CD4-positive, alpha-beta T cell (primary cell): ENCODE data around the gene TLK1. TPM values are rescaled to one million over a fixed set of nuclear protein-coding genes. Genes with fewer than 3 reads are reported as not detected.

Experiments used
- ATAC-seq: fragments of 200-7000 bp; cut with Tn5 transposase; one replicate; pipeline ENCODE4 v1.10.0; 2022; ENCODE audit warnings: mild to moderate bottlenecking; ENCODE audit not compliant: poor library complexity
- CTCF ChIA-PET: fragments of 350-600 bp; sonication (Branson Sonifier 250); formaldehyde crosslinking; loops from one replicate; lab custom pipeline; 2021; ENCODE audit warnings: antibody characterized with exemption, inconsistent platforms; lab: Charles Lee
- POLR2A ChIA-PET: fragments of 350-600 bp; sonication (Branson Sonifier 250); formaldehyde crosslinking; loops from one replicate; lab custom pipeline; 2021; ENCODE audit warnings: antibody characterized with exemption, inconsistent platforms; lab: Charles Lee
- DNase-seq, 14 experiments: peaks; one replicate each; pipeline ENCODE4 v3.0.0-alpha.2; 2013 to 2020; ENCODE audit warnings: mixed read lengths in 2 of 14
- H3K27ac ChIP-seq, 2 donors: one replicate each; pipeline versions ENCODE4 v1.5.1 to v1.7.0; 2013; ENCODE audit warnings: low read length in 2 of 2, low read depth in 1 of 2, mild to moderate bottlenecking in 1 of 2
- H3K27me3 ChIP-seq, 2 experiments: 1 replicate in 1 of 2; 2 replicates in 1 of 2; pipeline versions ENCODE4 v1.6.1 to v1.7.0; 2013; ENCODE audit warnings: low read length in 2 of 2, control low read depth in 1 of 2, mild to moderate bottlenecking in 1 of 2, moderate library complexity in 1 of 2; ENCODE audit not compliant: insufficient read depth in 2 of 2, control insufficient read depth in 1 of 2
- H3K36me3 ChIP-seq: one replicate; pipeline ENCODE4 v1.6.1; 2013; ENCODE audit warnings: low read length, control low read depth; ENCODE audit not compliant: insufficient read depth
- H3K4me1 ChIP-seq: one replicate; pipeline ENCODE4 v1.6.1; 2013; ENCODE audit warnings: low read length, control low read depth; ENCODE audit not compliant: insufficient read depth
- H3K4me3 ChIP-seq: one replicate; pipeline ENCODE4 v1.5.1; 2013; ENCODE audit warnings: mild to moderate bottlenecking, low read length, moderate library complexity
- H3K9me3 ChIP-seq, 2 experiments: 1 replicate in 1 of 2; 2 replicates in 1 of 2; pipeline versions ENCODE4 v1.6.1 to v1.7.0; 2013; ENCODE audit warnings: low read length in 2 of 2, mild to moderate bottlenecking in 2 of 2, control low read depth in 1 of 2, moderate library complexity in 1 of 2; ENCODE audit not compliant: control insufficient read depth in 1 of 2, insufficient read depth in 1 of 2
- H3K27ac Mint-ChIP-seq: one replicate; pipeline ENCODE4 v1.8.0; 2020; ENCODE audit warnings: mixed read lengths
- H3K27me3 Mint-ChIP-seq: one replicate; pipeline ENCODE4 v1.8.0; 2021; ENCODE audit warnings: mixed read lengths
- H3K36me3 Mint-ChIP-seq: one replicate; pipeline ENCODE4 v1.8.0; 2021; ENCODE audit warnings: low read depth, mixed read lengths
- H3K4me1 Mint-ChIP-seq: one replicate; pipeline ENCODE4 v1.8.0; 2021; ENCODE audit warnings: low read depth, mixed read lengths
- H3K4me3 Mint-ChIP-seq: one replicate; pipeline ENCODE4 v1.8.0; 2020; ENCODE audit warnings: mild to moderate bottlenecking, mixed read lengths
- H3K9me3 Mint-ChIP-seq: one replicate; pipeline ENCODE4 v1.8.0; 2020; ENCODE audit warnings: mixed read lengths
- intact Hi-C, 2 experiments: fragments of 100-400 bp; cut with DNase I in 1 of 2; cut with micrococcal nuclease in 1 of 2; formaldehyde crosslinking; loops; one replicate each; pipeline versions ENCODE4 v1.15.1 to v1.9.0; 2023 to 2025; cut with DNase I, micrococcal nuclease
- total RNA-seq, 174 experiments: library from RNA in 2 of 174; stranded (reverse) in 2 of 174; gene quantifications; one replicate each; pipeline ENCODE4 v1.2.3 and lab custom pipeline; 2021 to 2026
- TF ChIP-seq, protein P1 (sequence below): fragments of 200-600 bp; IDR thresholded peaks from one replicate; pipeline ENCODE4 v1.8.0; 2022; ENCODE audit warnings: antibody characterized with exemption, mild to moderate bottlenecking

Gene TLK1
- total RNA-seq, 2 experiments from 2014 or later: 135 to 138 TPM

DNA sequence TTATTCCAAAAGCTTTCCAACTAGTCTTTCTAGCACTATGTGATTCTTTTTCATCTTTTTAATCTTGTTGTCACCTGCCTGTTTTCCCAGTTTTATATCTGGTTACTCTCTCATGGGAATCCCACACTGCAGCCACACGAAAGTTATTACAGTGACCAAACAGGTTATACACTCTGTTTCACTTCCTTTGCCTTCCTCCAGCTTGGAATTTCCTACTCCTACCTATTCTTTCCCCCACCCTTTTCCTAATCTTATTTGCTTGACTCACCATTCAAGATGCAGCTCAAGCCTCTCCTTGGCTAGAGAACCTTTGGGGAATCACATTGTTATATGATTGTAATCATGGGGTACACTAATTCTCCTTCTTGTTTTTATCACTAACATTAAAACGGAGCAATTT lies 13.4 kb upstream of the TLK1 start:
- no peaks in the 10 kb centered on the region for H3K4me1 Mint-ChIP-seq
- H3K27ac ChIP-seq: no peak overlapping the region
- intact Hi-C loops: loop anchor here in 1 of 2 experiments (10.0 kb wide), 1 partner anchor 161 kb away; no protein-coding TSS in a partner anchor
- H3K27me3 ChIP-seq: no peaks in the 10 kb centered on the region
- TF ChIP-seq, protein P1, sequence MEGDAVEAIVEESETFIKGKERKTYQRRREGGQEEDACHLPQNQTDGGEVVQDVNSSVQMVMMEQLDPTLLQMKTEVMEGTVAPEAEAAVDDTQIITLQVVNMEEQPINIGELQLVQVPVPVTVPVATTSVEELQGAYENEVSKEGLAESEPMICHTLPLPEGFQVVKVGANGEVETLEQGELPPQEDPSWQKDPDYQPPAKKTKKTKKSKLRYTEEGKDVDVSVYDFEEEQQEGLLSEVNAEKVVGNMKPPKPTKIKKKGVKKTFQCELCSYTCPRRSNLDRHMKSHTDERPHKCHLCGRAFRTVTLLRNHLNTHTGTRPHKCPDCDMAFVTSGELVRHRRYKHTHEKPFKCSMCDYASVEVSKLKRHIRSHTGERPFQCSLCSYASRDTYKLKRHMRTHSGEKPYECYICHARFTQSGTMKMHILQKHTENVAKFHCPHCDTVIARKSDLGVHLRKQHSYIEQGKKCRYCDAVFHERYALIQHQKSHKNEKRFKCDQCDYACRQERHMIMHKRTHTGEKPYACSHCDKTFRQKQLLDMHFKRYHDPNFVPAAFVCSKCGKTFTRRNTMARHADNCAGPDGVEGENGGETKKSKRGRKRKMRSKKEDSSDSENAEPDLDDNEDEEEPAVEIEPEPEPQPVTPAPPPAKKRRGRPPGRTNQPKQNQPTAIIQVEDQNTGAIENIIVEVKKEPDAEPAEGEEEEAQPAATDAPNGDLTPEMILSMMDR: no peak
- ChIA-PET POLR2A (interaction anchor here (1.4 kb wide), 1 partner anchor 11 kb away, joined by 4 read pairs; no protein-coding TSS in a partner anchor), CTCF (interaction anchor here (2.4 kb wide), 1 partner anchor 15 kb away, joined by 7 read pairs; no protein-coding TSS in a partner anchor)
- H3K36me3 ChIP-seq: no peaks in the 10 kb centered on the region
- no peaks in the 10 kb centered on the region for H3K36me3 Mint-ChIP-seq
- ATAC-seq: no peak
- no peaks in the 10 kb centered on the region for H3K4me1 ChIP-seq
- no peak overlapping the region for H3K4me3 Mint-ChIP-seq
- no peak overlapping the region for H3K27ac Mint-ChIP-seq
- H3K9me3 Mint-ChIP-seq: peaks cover 2% of the 10 kb centered on the region
- H3K9me3 ChIP-seq: no peaks in the 10 kb centered on the region
- no peaks in the 10 kb centered on the region for H3K27me3 Mint-ChIP-seq
- H3K4me3 ChIP-seq: no peak overlapping the region
- DNase-seq: no peak

GRCh38 chr2:171173087-171173486 lies 12.4 kb upstream of the TLK1 start:
- Histone ChIP-seq H3K36me3 (no peaks in the 10 kb centered on the region), H3K27ac (no peak overlapping the region), H3K27me3 (no peaks in the 10 kb centered on the region), H3K9me3 (no peaks in the 10 kb centered on the region), H3K4me3 (no peak overlapping the region), H3K4me1 (no peaks in the 10 kb centered on the region)
- TF ChIP-seq, protein P1: no peak
- H3K36me3 Mint-ChIP-seq: no peaks in the 10 kb centered on the region
- no peaks in the 10 kb centered on the region for H3K4me1 Mint-ChIP-seq
- CTCF ChIA-PET: interaction anchor here (2.4 kb wide), 1 partner anchor 14 kb away, joined by 7 read pairs; no protein-coding TSS in a partner anchor
- peaks cover 2% of the 10 kb centered on the region for H3K9me3 Mint-ChIP-seq
- POLR2A ChIA-PET: no interaction called here
- no peak for ATAC-seq
- no peak for DNase-seq
- H3K27ac Mint-ChIP-seq: no peak overlapping the region
- no peak overlapping the region for H3K4me3 Mint-ChIP-seq
- intact Hi-C loops: loop anchor here in 1 of 2 experiments (10.0 kb wide), 1 partner anchor 162 kb away; no protein-coding TSS in a partner anchor
- H3K27me3 Mint-ChIP-seq: no peaks in the 10 kb centered on the region

DNA sequence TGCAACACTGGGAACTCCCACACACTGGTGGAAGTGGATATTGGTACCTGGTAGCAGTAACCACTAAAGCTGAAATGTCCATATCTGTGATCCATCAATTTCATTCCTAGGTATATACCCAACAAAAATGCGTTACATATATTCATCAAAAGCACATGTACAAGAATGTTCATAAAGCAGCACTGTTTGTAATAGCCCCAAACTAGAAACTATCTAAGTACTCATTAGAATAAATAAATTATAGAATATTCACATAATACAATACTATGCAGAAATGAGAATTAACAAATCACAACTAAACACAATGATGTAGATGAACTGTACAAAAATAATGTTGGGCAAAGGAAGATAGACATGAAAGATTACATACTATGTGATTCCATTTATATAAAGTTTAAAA lies 11.1 kb upstream of the TLK1 start:
- intact Hi-C loops: loop anchor here in 1 of 2 experiments (10.0 kb wide), 1 partner anchor 163 kb away; no protein-coding TSS in a partner anchor
- Histone ChIP-seq H3K27ac (no peak overlapping the region), H3K4me3 (no peak overlapping the region), H3K4me1 (no peaks in the 10 kb centered on the region), H3K36me3 (no peaks in the 10 kb centered on the region), H3K9me3 (no peaks in the 10 kb centered on the region), H3K27me3 (no peaks in the 10 kb centered on the region)
- TF ChIP-seq, protein P1: no peak
- CTCF ChIA-PET: no interaction called here
- POLR2A ChIA-PET: interaction anchor here (0.5 kb wide), 1 partner anchor 10 kb away, joined by 3 read pairs; no protein-coding TSS in a partner anchor
- Mint-ChIP-seq H3K27me3 (no peaks in the 10 kb centered on the region), H3K27ac (no peak overlapping the region), H3K36me3 (no peaks in the 10 kb centered on the region), H3K4me1 (no peaks in the 10 kb centered on the region), H3K9me3 (peaks cover 2% of the 10 kb centered on the region), H3K4me3 (no peak overlapping the region)
- DNase-seq (no peak), ATAC-seq (no peak)
